ENCODE results near the gene ZNF732.
"Not testable (repeated sequence)": the region's sequence is repeated elsewhere in the genome, so short reads cannot be mapped to it uniquely, and the experiment has no call there.

ZNF732 gene

GRCh38 chr4:253936-254756 lies 51.1 kb downstream of the ZNF732 start:
- DNase-seq (ENCODE audit: low read depth in 1 of 2, low spot score in 1 of 2): no peak

GRCh38 chr4:252065-252601 lies 53.1 kb downstream of the ZNF732 start:
- DNase-seq (ENCODE audit: low read depth in 1 of 2, low spot score in 1 of 2): no peak

DNA sequence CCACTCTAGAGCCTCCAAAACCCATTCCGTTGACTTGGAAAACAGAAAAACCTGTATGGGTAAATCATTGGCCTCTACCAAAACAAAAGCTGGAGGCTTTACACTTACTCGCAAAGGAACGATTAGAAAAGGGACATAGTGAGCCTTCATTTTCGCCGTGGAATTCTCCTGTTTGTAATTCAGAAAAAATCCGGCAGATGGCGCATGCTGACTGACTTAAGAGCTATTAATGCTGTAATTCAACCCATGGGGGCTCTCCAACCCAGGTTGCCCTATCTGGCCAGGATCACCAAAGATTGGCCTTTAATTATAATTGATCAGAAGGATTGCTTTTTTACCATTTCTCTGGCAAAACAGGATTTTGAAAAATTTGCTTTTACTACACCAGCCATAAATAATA lies 60.8 kb downstream of the ZNF732 start:
- DNase-seq (ENCODE audit: low read depth in 1 of 2, low spot score in 1 of 2): peak; percentile 16 to 43

DNA sequence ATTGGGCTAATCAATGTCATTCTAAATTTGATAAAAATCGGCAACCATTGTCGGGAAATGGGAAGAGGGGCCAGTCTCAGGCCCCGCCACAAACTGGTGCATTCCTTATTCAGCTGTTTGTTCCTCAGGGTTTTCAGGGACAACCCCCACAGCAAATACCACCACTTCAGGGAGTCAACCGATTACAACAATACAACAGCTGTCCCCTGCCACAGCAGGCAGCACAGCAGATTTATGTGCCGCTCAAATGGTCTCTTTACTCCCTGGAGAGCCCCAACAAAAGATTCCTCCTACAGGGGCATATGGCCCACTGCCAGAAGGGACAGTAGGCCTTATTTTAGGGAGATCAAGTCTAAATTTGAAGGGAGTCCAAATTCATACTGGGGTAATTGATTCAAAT lies 61.8 kb downstream of the ZNF732 start:
- no peak for DNase-seq (ENCODE audit: low read depth in 1 of 2, low spot score in 1 of 2)

GRCh38 chr4:242121-242848 lies 63.0 kb downstream of the ZNF732 start:
- DNase-seq (ENCODE audit: low read depth in 1 of 2, low spot score in 1 of 2): peak; percentile 33 to 61

GRCh38 chr4:241411-241810 lies 63.9 kb downstream of the ZNF732 start:
- DNase-seq (ENCODE audit: low read depth in 1 of 2, low spot score in 1 of 2): not testable (repeated sequence)

GRCh38 chr4:236028-236427 lies 69.2 kb downstream of the ZNF732 start:
- DNase-seq (ENCODE audit: low read depth in 1 of 2, low spot score in 1 of 2): no peak

DNA sequence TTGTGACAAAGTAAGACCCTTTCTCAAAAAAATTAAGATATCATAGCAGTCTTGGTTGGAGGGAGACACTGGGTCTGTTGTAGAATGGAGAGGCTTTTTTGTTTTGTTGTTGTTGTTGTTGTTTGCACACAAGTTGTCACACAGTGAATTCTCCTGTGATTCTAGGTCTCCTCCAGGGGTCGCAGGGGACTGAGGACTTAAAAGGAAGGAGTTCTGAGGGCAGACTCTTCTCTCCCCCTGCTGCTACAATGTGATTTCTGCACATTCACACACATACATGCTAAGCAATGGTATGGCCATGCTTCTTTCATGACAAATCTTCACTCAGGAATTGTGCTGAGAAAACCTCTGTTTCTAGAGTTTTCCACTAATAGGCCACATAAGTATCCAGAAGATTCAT lies 71.1 kb downstream of the ZNF732 start:
- no peak for DNase-seq (ENCODE audit: low read depth in 1 of 2, low spot score in 1 of 2)

GRCh38 chr4:223913-224497 lies 81.3 kb downstream of the ZNF732 start:
- DNase-seq (ENCODE audit: low read depth in 1 of 2, low spot score in 1 of 2): no peak

Measured in activated CD4-positive, alpha-beta T cell treated with anti-CD3 and anti-CD28 coated beads, Interleukin-2, amount 50 U/mL, for 24 hours (primary cell).